ENCODE measurements around the gene PDE1A.

- no peak for TF ChIP-seq POLR2A (IDR thresholded peaks at IDR 0.05; ENCODE audit: low read length)
- TF ChIP-seq GATA1 (IDR thresholded peaks at IDR 0.05; ENCODE audit: low read depth, low read length): no peak
Observed at GRCh38 chr2:182193291-182193690, 233.5 kb downstream of the PDE1A start.
